Activated naive CD4-positive, alpha-beta T cell treated with anti-CD3 and anti-CD28 coated beads for 36 hours (primary cell): Measurements from ENCODE around the gene STARD7. TPM values are rescaled to one million over a fixed set of nuclear protein-coding genes. Genes with fewer than 3 reads are reported as not detected.
A peak's percentile ranks its signal among the peaks of the same experiment; 100 is the strongest.
"Not testable (repeated sequence)": the region's sequence is repeated elsewhere in the genome, so short reads cannot be mapped to it uniquely, and the experiment has no call there.

Source experiments
- CTCF ChIA-PET: fragments of 350-600 bp; sonication (Branson Sonifier 250); formaldehyde crosslinking; loops from one replicate; lab custom pipeline; 2021; ENCODE audit warnings: antibody characterized with exemption; lab: Charles Lee
- DNase-seq: peaks from one replicate; pipeline ENCODE4 v3.0.0-alpha.2; 2020
- H3K27ac Mint-ChIP-seq: one replicate; pipeline ENCODE4 v1.8.0; 2021; ENCODE audit warnings: mild to moderate bottlenecking, mixed read lengths
- H3K27me3 Mint-ChIP-seq: one replicate; pipeline ENCODE4 v1.8.0; 2021; ENCODE audit warnings: low read depth, mixed read lengths
- H3K36me3 Mint-ChIP-seq: one replicate; pipeline ENCODE4 v1.8.0; 2021; ENCODE audit warnings: low read depth, mixed read lengths
- H3K4me1 Mint-ChIP-seq: one replicate; pipeline ENCODE4 v1.8.0; 2021; ENCODE audit warnings: low read depth, mixed read lengths
- H3K4me3 Mint-ChIP-seq: one replicate; pipeline ENCODE4 v1.8.0; 2021; ENCODE audit warnings: mild to moderate bottlenecking, moderate library complexity, mixed read lengths
- H3K9me3 Mint-ChIP-seq: one replicate; pipeline ENCODE4 v1.8.0; 2021; ENCODE audit warnings: mixed read lengths
- intact Hi-C: fragments of 100-400 bp; cut with micrococcal nuclease; formaldehyde crosslinking; loops from one replicate; pipeline ENCODE4 v1.15.1; 2023
- total RNA-seq, 2 experiments: library from RNA; stranded (reverse); gene quantifications; one replicate each; pipeline ENCODE4 v1.2.3, GENCODE V29; 2021

The STARD7 gene
- total RNA-seq, 2 experiments from 2014 or later, result 84.7 to 87.6 TPM

DNA sequence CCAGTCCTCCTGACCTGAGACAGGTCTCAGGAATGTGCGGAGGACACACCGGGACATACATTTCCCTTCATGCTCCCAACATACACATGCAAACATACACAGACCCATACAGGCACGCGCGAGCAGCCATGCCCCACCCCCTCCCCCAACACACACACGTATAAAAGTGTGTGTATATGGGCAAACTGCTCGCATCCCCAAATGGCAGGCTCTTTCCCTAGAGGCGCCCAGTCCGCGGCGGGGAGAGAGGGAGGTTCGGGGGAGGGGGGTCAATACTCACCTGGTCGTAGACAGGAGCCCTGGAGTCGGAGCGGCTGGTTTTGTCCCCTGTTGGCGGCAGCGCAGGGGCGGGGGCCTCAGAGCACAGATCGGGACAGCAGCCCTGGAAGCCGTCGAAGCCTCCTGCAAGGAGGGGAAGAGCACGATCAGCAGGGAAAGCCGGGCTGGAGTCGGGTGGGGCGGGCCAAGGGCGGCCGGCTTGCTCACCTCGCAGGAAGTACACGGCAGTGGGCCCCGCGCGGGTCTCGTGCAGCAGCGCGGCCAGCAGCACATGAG is 64.1 kb downstream of the STARD7 start:
- H3K4me1 Mint-ChIP-seq, result peaks cover 48% of the 10 kb centered on the region
- intact Hi-C loops, result loop anchor here (1.0 to 5.0 kb wide), 8 partner anchors 64 to 818 kb away; partner anchors contain the start of genes CIAO1, CNNM4, SNRNP200 and STARD7
- peak; percentile 49 for DNase-seq

DNA sequence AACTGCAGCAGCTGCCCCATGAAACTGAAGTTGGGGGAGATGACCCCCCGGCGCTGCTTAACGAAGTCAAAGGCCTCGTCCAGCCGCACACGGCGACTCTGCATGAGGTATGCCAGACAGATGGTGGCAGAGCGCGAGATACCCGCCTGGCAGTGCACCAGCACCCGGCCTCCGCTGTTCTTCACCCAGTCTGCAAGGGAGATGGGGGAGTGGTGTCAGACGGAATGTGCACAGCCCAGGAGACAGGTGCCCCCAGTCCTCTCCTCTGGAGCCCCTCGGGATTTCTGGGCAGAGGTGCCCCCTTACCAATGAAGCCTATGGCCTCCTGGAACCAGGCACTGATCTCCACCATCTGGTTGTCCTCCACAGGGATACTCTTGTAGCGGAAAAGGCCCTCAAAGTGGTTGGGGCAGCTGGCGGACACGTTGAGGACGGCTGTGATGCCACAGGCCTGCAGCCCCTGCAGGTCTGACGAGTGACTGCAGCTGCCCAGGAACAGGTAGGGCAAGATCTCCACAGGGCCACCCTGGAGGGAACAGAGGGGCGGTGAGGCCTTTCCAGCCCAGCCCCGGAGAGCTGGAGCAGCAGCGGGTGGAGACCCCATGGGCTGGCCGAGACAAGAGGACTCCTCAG is 64.7 kb downstream of the STARD7 start:
- no peaks in the 10 kb centered on the region for H3K27me3 Mint-ChIP-seq
- intact Hi-C loops, result loop anchor here (2.0 kb wide), 1 partner anchor 193 kb away; no protein-coding TSS in a partner anchor
- CTCF ChIA-PET, result interaction anchor here (0.8 to 18.5 kb wide), 7 partner anchors 14 to 151 kb away, joined by 3 to 482 read pairs (median 5); partner anchors contain the start of gene ADRA2B
- peak overlapping the region; percentile 96 for H3K27ac Mint-ChIP-seq
- peaks cover 38% of the 10 kb centered on the region for H3K36me3 Mint-ChIP-seq
- peak overlapping the region; percentile 96 for H3K4me3 Mint-ChIP-seq
- peak; percentile 46 for DNase-seq
- no peaks in the 10 kb centered on the region for H3K9me3 Mint-ChIP-seq
- peaks cover 48% of the 10 kb centered on the region for H3K4me1 Mint-ChIP-seq

More for the DNA sequence above, 64.1 kb downstream of the STARD7 start:
- H3K27ac Mint-ChIP-seq, result peak overlapping the region; percentile 96
- H3K4me3 Mint-ChIP-seq, result peak overlapping the region; percentile 96
- H3K9me3 Mint-ChIP-seq, result no peaks in the 10 kb centered on the region
- H3K36me3 Mint-ChIP-seq, result peaks cover 38% of the 10 kb centered on the region
- no peaks in the 10 kb centered on the region for H3K27me3 Mint-ChIP-seq
- CTCF ChIA-PET, result interaction anchor here (1.0 to 18.5 kb wide), 4 partner anchors 13 to 122 kb away, joined by 3 to 482 read pairs (median 40); no protein-coding TSS in a partner anchor

DNA sequence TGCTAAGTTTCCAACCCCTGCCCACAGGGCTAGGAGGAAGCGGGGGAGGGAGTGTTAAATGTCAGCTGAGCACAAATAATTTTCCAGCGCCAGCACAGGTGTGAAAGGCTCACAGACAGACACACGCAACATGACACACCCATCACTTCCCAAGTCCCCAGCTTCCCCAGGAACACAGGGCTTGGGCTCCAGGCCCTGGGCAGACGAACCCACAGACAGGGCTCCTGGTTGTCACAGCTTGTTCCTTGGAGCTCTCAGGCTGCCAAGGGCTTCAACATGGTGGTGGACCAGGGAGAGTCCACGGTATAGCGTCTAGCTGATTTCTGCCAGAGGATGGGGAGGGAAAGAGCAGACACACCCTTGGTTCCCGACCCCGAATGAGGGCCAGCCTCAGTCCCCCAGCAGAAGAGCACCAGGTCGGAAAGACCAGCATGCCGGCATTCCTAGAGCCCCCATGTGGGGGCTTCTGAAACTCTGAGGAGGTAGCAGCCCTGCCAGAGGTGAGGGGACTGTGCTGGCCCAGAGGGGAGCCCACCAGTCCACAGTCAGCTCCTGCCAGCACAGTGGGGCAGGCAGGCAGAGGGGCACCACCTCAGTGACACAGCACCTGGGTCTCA is 65.3 kb downstream of the STARD7 start:
- CTCF ChIA-PET, result interaction anchor here (0.7 to 18.5 kb wide), 12 partner anchors 13 to 159 kb away, joined by 3 to 482 read pairs (median 4); partner anchors contain the start of gene ADRA2B
- no peaks in the 10 kb centered on the region for H3K27me3 Mint-ChIP-seq
- H3K4me3 Mint-ChIP-seq, result peak overlapping the region; percentile 96
- H3K9me3 Mint-ChIP-seq, result no peaks in the 10 kb centered on the region
- H3K27ac Mint-ChIP-seq, result peak overlapping the region; percentile 96
- peaks cover 47% of the 10 kb centered on the region for H3K4me1 Mint-ChIP-seq
- intact Hi-C loops, result no loop called here
- peaks cover 37% of the 10 kb centered on the region for H3K36me3 Mint-ChIP-seq
- DNase-seq, result peak; percentile 59

DNA sequence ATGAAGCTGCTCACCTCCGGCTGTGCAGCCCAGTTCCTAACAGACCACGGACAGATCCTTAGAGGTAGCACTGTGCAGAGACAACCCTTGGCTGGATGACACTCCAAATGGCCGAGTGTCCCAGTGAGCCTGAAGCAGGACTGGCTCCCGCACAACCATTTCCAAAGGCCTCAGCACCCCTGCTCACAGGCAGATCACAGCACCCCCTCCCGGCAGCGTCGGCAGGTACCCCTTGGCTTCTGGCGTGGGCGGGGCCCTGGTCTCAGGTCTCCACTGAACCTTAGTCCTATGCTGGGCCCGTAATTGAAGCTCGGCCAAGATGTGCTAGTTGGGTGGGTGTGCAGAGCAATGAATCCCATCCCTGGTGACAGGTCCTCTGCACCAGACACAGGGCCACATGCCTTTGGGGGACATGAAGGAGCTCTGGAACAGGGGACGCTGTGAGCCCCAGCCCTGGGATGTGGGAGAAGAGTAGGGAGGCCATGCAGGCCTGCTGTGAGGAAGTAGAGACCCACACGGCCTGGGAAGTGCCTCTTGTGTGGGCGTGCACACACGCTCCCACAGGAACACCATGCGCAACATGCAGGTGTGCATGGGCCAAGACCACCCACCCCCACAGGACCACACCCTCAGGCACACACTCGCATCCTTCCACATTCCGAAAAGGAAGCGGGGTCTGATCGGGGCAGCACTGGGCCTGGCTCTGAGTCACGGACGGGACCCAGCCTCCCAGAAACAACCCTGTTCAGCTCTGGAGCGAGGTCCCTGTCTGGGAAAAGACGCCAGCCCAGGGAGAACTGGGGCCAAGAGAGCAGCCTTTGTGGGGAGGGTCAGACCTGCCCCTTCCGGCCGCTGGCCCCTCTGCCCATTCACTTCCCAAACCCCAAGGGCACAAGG is 66.2 kb downstream of the STARD7 start:
- CTCF ChIA-PET, result interaction anchor here (0.7 to 18.5 kb wide), 13 partner anchors 12 to 160 kb away, joined by 3 to 482 read pairs (median 5); partner anchors contain the start of gene ADRA2B
- Mint-ChIP-seq H3K27ac (peak overlapping the region; percentile 96), H3K36me3 (peaks cover 34% of the 10 kb centered on the region), H3K9me3 (no peaks in the 10 kb centered on the region), H3K27me3 (no peaks in the 10 kb centered on the region), H3K4me1 (peaks cover 38% of the 10 kb centered on the region), H3K4me3 (peak overlapping the region; percentile 96)
- intact Hi-C loops, result loop anchor here (1.0 kb wide), 1 partner anchor 125 kb away; no protein-coding TSS in a partner anchor
- peak; percentile 85 for DNase-seq

DNA sequence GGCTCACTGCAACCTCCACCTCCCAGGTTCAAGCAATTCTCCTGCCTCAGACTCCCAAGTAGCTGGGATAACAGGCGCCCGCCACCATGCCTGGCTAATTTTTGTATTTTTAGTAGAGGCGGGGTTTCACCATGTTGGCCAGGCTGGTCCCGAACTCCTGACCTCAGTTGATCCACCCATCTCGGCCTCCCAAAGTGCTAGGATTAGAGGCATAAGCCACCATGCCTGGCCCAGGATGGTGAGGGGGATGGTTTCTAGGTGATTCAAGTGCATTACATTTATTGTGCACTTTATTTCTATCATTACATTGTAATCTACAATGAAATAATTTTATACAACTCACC is 67.0 kb downstream of the STARD7 start:
- H3K4me1 Mint-ChIP-seq, result peaks cover 29% of the 10 kb centered on the region
- DNase-seq, H3K27me3 Mint-ChIP-seq, intact Hi-C loops, H3K9me3 Mint-ChIP-seq: not testable (repeated sequence)
- peaks cover 34% of the 10 kb centered on the region for H3K36me3 Mint-ChIP-seq
- H3K4me3 Mint-ChIP-seq, result peak overlapping the region; percentile 96
- CTCF ChIA-PET, result interaction anchor here (1.0 to 18.5 kb wide), 8 partner anchors 11 to 61 kb away, joined by 3 to 482 read pairs (median 8); partner anchors contain the start of gene ADRA2B
- peak overlapping the region; percentile 96 for H3K27ac Mint-ChIP-seq

DNA sequence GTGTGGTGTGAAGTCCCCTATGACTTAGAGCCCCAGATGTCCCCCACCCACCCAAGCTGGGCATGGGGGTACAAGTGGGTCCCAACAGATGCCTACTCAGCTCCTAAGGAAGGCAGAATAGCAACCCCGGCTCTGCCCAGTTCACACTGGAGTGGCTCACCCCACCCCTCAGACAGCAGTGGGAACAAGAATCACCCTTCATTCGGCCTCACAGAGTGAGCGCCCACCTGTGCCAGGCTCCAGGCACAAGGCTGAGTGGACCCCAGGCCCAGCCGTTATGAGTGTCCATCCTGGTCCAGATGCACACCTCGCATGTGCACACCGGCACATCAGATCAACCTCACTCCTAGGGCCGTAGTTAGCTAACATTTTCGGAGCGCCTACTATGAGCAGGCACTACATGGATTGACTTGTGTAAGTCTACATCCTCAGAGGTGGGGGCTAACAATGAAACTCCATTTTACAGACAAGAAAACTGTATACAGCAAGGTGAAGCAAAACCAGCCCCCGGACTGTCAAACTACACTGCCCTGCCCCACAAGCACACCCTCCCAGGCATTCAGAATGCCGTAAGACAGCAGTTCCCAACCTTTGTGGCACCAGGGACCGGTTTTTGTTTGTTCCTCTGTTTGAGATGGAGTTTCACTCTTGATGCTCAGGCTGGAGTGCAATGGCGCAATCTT is 67.5 kb downstream of the STARD7 start:
- intact Hi-C loops, result no loop called here
- DNase-seq, result no peak
- Mint-ChIP-seq H3K36me3 (peaks cover 33% of the 10 kb centered on the region), H3K9me3 (no peaks in the 10 kb centered on the region), H3K27me3 (no peaks in the 10 kb centered on the region), H3K27ac (peak overlapping the region; percentile 96), H3K4me1 (peaks cover 26% of the 10 kb centered on the region), H3K4me3 (peak overlapping the region; percentile 96)
- CTCF ChIA-PET, result interaction anchor here (1.0 to 18.5 kb wide), 8 partner anchors 10 to 62 kb away, joined by 3 to 482 read pairs (median 8); partner anchors contain the start of gene ADRA2B

DNA sequence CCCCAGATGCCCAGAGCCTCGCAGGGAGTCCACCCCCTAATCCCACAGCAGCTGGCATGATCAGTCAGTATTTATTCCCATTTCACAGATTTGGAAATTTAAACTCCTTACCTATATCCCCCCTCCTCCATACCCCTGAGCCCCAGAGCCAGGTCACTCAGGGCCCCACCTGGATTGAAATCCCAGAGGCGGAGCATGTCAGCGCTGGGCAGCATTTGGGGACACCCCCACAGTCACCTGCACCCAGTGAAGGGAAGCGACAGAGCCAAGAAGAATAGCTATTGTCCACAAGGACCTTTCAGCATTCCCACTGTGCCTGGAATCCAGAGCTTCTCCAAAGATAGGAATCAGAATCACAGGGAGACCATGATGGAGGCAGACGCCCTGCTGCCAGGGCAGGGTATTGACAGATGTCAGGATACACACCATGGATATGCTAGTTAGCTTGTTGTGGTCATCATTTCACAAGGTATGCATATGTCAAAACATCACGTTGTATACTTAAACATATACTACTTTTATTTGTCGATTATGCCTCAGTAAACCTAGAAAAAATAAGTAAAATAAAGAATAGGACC is 69.4 kb downstream of the STARD7 start:
- no peak for DNase-seq
- intact Hi-C loops, result no loop called here
- Mint-ChIP-seq H3K27me3 (no peaks in the 10 kb centered on the region), H3K36me3 (peaks cover 28% of the 10 kb centered on the region), H3K9me3 (no peaks in the 10 kb centered on the region), H3K27ac (peak overlapping the region; percentile 82), H3K4me1 (peaks cover 24% of the 10 kb centered on the region), H3K4me3 (no peak overlapping the region)
- CTCF ChIA-PET, result interaction anchor here (0.6 to 18.5 kb wide), 24 partner anchors 8 to 147 kb away, joined by 3 to 482 read pairs (median 6); partner anchors contain the start of genes ADRA2B and STARD7

DNA sequence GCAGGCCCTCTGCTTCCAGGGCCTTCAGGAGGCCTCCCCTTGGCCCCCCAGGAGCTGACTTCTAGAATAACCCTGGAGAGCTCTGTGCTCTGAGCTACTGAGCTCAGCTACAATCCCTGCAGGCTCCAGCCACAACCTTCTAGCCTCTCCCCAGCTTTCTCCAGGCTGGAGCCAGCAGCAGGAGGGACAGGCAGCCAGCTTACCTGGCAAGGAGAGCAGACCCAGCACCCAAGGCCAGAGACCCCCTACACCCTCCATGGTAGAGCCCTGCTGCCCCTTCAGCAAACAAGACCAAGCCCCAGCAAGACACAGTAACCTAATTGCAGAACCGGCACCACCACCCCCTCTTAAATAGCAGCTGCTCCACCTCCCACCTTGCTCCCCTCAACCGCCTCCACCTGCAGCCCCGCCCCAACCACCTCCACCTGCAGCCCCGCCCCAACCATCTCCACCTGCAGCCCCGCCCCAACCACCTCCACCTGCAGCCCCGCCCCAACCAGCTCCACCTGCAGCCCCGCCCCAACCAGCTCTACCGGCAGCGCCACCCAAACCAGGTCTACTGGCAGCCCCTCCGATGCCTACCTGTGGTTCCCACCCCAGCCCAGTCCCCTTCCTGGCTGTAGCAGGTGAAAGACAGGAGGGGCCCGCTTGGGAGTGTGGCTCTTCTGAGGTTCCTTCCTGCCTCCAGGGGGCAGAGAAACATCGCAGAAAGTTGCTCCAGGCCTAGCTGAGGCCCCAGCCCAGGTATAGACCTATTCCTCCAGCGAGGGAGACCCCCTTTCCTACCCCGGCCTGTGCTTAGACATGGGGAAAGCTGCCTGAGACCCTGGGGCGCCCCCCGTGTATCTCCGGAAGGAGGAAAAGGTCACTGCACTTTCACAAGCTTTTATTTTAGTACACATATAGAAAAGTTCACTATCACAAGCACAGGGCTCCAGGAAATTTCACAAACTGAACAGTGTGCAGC is 70.2 kb downstream of the STARD7 start, which contains the start of gene ASTL:
Gene ASTL, minus strand, starts transcription at position 324 of the 967 bp plus-strand sequence. Its CDS starts 66 bp downstream, at position 258.
- peak within 1 kb of the TSS; percentile 82 for H3K27ac Mint-ChIP-seq
- H3K4me1 Mint-ChIP-seq, result peaks cover 24% of the 10 kb centered on the region
- peak; percentile 88 for DNase-seq
- no peak within 1 kb of the TSS for H3K4me3 Mint-ChIP-seq
- H3K36me3 Mint-ChIP-seq, result peaks cover 20% of the 10 kb centered on the region
- intact Hi-C loops, result loop anchor here (1.0 kb wide), 4 partner anchors 36 to 371 kb away; partner anchors contain the start of genes CIAO1 and STARD7
- H3K9me3 Mint-ChIP-seq, result no peaks in the 10 kb centered on the region
- no peaks in the 10 kb centered on the region for H3K27me3 Mint-ChIP-seq
- CTCF ChIA-PET, result interaction anchor here (0.6 to 18.5 kb wide), 27 partner anchors 8 to 146 kb away, joined by 3 to 482 read pairs (median 5); partner anchors contain the start of genes ADRA2B and STARD7

DNA sequence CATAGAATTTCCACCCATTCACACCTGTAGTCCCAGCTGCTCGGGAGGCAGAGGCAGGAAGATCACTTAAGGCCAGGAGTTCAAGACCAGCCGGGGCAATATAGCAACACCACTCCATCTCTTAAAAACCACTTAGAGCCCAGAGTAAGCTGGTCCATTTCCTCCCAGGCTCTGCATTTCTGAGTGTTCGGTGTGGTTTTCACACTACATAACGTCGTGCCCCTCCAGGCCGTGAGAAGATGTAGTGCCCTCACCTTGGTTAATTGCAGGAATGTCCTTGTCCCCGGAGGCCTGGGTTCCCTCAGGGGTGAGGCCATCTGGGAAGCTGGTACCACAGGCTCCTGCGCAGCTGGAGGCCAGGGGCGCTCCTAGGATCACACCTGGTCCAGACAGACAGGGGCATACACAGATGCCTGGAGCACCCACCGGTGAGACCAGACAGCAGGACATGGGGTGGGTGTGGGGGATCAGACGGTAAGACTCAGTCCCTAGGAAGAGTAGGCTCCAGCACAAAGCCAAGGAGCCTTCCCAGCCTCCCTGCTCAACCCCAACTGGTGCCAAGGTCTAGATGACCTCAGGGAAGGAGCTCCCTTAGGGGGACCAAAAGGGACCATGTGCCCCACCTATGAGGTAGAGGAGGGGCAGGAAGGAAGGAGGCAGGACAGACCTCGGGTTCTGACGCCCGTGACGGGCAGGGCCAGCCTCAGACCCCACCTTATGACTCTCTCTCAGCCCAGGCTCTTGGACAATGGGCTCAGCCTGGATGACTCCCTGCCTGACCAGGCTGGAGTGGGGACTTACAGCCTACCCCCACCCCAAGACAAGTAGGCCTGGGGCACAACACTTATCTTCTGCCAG is 71.1 kb downstream of the STARD7 start:
- H3K36me3 Mint-ChIP-seq, result peaks cover 11% of the 10 kb centered on the region
- CTCF ChIA-PET, result interaction anchor here (0.8 to 18.5 kb wide), 16 partner anchors 7 to 143 kb away, joined by 3 to 482 read pairs (median 5); partner anchors contain the start of gene ADRA2B
- no peaks in the 10 kb centered on the region for H3K9me3 Mint-ChIP-seq
- H3K4me3 Mint-ChIP-seq, result no peak overlapping the region
- no peaks in the 10 kb centered on the region for H3K27me3 Mint-ChIP-seq
- intact Hi-C loops, result loop anchor here (1.0 kb wide), 4 partner anchors 37 to 372 kb away; partner anchors contain the start of genes CIAO1 and STARD7
- H3K4me1 Mint-ChIP-seq, result peaks cover 23% of the 10 kb centered on the region
- no peak overlapping the region for H3K27ac Mint-ChIP-seq
- no peak for DNase-seq
